Mucosa of stomach (tissue), 1 donor: ENCODE data around the gene RSPH1.
"Not testable (repeated sequence)": the region's sequence is repeated elsewhere in the genome, so short reads cannot be mapped to it uniquely, and the experiment has no call there.

ENCODE experiments used
- H3K27me3 ChIP-seq: one replicate; pipeline ENCODE4 v1.7.0; 2013; ENCODE audit warnings: mild to moderate bottlenecking, low read length; ENCODE audit not compliant: control insufficient read depth, insufficient read depth
- H3K36me3 ChIP-seq: one replicate; pipeline ENCODE4 v1.7.0; 2013; ENCODE audit warnings: low read length; ENCODE audit not compliant: control insufficient read depth, insufficient read depth
- H3K4me1 ChIP-seq: one replicate; pipeline ENCODE4 v1.7.0; 2013; ENCODE audit warnings: mild to moderate bottlenecking, low read length; ENCODE audit not compliant: control insufficient read depth, insufficient read depth
- H3K4me3 ChIP-seq: one replicate; pipeline ENCODE4 v1.7.0; 2013; ENCODE audit warnings: low read length
- H3K9ac ChIP-seq: one replicate; pipeline ENCODE4 v1.7.0; 2013; ENCODE audit warnings: mild to moderate bottlenecking, low read length, moderate library complexity
- H3K9me3 ChIP-seq: one replicate; pipeline ENCODE4 v1.7.0; 2013; ENCODE audit warnings: mild to moderate bottlenecking, low read length, moderate library complexity; ENCODE audit not compliant: control insufficient read depth
- donor health status: Pancreatic carcinoma.

RSPH1 gene

DNA sequence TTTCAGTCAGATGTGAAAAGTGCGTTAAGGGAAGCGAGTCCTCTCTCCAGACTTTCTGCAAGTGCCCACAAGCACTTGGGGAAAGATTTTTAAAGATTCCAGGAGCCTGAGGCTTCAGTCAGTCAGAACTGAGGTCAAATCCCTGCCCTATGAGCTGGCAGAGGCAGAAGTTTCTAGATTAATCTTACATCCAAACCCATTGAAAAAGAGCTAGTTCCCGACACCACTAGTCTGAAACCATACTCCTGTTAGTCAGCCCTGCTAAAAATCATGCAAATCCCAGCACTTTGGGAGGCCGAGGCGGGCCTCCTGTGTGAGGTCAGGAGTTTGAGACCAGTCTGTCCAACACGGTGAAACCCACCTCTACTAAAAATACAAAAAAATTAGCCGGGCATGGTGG lies 21.0 kb downstream of the RSPH1 start:
- Histone ChIP-seq H3K9me3 (no peaks in the 10 kb centered on the region), H3K4me3 (no peak overlapping the region), H3K4me1 (peaks cover 17% of the 10 kb centered on the region), H3K36me3 (no peaks in the 10 kb centered on the region), H3K9ac (peak overlapping the region; percentile 42), H3K27me3 (no peaks in the 10 kb centered on the region)

DNA sequence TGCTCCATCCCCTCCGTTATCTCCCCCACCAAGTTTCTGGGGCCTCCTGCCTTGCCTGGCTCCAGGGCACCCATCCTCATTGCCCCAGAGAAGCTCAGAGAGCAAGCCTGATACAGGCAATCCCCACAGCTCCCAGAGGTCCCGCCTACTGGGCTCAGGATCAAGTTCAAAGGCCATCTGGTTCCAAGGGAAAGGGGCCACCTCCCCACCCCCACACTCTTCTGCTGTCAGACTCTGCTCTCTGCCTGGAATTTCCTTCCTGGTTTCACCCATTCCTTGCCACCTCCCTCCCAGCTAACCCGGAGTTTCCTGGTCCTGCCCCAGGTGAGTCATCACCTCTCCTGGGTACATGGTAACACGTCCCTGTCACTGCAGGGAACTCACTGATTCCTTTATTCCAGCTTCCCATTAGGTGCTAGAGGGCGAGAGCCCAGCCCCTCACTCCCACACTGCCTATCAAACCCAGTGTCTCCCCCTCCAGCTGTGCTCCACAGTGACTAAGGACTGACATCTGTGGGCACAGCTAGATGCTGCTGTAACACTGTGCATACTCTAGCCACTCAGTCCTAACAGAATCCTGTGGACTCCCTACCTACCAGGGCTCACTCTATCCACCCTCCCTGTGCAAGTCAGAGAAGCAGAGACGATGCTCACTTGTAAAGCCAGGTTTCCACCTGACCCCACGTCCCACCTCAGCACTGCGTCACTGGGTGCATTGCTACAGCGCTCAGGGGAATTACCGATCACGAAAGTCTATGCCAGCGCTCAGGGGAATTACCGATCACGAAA lies 21.8 kb downstream of the RSPH1 start:
- peak overlapping the region; percentile 42 for H3K9ac ChIP-seq

DNA sequence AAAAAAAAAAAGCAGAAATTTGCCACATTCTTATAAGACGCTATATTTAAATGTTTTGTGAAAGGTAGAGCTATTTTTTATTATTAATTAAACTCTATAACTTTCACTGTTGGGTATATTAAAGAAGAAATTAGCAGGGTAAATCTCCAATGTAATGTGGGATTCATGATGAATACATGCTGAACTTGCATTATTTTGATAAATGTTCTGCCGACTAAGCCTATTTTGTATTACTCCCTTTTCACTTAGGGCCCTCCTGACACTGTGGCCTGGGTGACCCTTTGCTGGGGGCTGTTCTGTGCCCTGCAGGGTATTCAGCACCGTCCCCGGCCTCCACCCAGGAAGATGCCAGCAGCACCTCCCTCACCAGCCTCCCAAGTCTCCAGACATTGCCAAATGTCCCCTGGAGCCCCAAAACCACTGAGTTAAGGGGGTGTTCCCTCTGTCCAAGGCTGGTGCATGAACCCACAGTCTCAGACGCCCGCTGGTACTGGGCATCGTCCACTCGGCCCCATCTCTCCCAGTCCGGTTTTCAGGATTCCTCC lies 22.5 kb downstream of the RSPH1 start:
- Histone ChIP-seq H3K27me3 (no peaks in the 10 kb centered on the region), H3K4me3 (no peak overlapping the region), H3K9ac (peak overlapping the region; percentile 42), H3K36me3 (no peaks in the 10 kb centered on the region), H3K9me3 (no peaks in the 10 kb centered on the region), H3K4me1 (peaks cover 31% of the 10 kb centered on the region)

More for the DNA sequence above, 21.8 kb downstream of the RSPH1 start:
- Histone ChIP-seq H3K36me3 (no peaks in the 10 kb centered on the region), H3K9me3 (no peaks in the 10 kb centered on the region), H3K27me3 (no peaks in the 10 kb centered on the region), H3K4me3 (no peak overlapping the region), H3K4me1 (peaks cover 24% of the 10 kb centered on the region)

DNA sequence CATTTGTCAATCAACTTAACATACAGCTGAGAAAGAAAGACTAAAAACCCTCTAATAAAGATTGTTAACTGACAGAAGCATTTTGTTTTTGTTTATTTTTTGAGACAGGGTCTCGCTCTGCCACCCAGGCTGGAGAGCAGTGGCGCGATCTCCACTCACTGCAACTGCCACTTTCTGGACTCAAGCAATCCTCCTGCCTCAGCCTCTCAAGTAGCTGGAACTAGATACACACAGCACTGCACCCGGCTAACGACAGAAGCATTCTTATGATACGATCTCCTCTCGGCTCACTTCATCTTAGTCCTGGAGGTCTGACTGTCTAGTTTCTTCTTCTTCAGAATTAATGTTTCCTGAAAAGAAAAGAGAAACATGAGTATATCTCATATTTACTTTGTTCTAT lies 23.5 kb downstream of the RSPH1 start:
- H3K4me3 ChIP-seq, result no peak overlapping the region
- no peaks in the 10 kb centered on the region for H3K9me3 ChIP-seq
- no peak overlapping the region for H3K9ac ChIP-seq
- H3K4me1 ChIP-seq, result peaks cover 42% of the 10 kb centered on the region
- H3K36me3 ChIP-seq, result no peaks in the 10 kb centered on the region
- no peaks in the 10 kb centered on the region for H3K27me3 ChIP-seq

DNA sequence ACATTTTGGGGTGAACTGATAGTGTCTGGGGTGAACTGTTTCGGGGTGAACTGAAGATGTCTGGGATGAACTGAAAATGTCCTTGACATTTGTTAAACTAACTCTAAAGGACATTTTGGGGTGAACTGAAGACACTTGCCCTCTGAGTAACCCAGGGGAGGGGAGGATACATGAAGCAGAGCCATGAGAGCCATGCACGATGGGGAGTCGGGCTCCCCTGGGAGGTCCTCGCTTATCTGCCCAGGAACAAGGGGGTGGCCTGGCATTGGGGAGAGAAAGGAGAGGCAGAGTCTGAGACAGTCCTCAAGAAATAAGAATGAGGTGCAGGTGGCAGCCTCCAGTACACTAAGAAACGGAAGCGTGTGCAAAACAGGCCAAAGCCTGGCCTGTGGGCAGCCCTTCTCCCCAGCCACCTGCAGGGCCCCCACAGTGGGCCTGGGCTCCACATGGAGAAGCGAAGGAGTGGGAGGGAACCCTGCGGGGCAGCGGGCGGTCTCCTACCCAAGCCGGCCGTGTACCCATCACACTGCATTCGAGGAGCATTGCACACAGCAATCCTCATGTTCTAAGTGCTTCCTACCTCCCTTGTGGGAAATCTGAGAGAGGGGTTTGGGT lies 24.2 kb downstream of the RSPH1 start:
- H3K27me3 ChIP-seq, result no peaks in the 10 kb centered on the region
- no peaks in the 10 kb centered on the region for H3K9me3 ChIP-seq
- no peak overlapping the region for H3K9ac ChIP-seq
- no peak overlapping the region for H3K4me3 ChIP-seq
- peaks cover 49% of the 10 kb centered on the region for H3K4me1 ChIP-seq
- no peaks in the 10 kb centered on the region for H3K36me3 ChIP-seq

DNA sequence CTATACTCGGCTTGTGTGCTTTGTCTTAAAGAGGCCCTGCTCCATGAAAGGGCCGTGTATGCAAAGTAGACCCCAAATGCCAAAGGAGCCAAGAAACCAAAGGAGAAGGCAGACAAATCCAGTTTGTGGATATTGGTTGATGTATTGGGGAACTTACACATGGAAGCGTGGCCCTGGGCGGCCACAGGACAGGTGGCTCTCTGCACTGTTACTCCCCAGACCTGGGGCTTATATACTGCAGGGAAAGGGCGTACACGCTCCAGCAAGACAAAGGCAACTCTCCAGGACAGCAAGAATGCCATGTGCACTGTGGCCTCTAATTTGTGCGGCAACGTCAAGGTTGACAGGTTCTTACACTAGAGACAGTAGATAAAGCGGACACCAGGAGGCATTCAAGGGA lies 24.8 kb downstream of the RSPH1 start:
- H3K4me3 ChIP-seq, result no peak overlapping the region
- H3K27me3 ChIP-seq, result no peaks in the 10 kb centered on the region

DNA sequence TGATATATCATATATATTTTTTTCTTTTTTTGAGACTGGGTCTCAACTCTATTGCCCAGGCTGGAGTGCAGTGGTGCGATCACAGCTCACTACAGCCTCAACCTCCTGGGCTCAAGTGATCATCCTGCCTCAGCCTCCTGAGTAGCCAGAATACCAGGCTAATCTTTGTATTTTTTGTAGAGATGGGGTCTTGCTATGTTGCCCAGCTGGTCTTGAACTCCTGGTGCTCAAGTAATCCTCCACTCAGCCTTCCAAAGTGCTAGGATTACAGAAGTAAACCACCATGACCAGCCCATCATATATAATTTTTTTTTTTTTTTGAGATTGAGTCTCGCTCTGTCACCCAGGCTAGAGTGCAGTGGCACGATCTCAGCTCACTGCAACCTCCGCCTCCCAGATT lies 26.3 kb downstream of the RSPH1 start:
- peaks cover 62% of the 10 kb centered on the region for H3K4me1 ChIP-seq
- H3K9me3 ChIP-seq, H3K27me3 ChIP-seq, H3K36me3 ChIP-seq, H3K4me3 ChIP-seq, H3K9ac ChIP-seq: not testable (repeated sequence)

More for the DNA sequence above, 24.8 kb downstream of the RSPH1 start:
- peaks cover 54% of the 10 kb centered on the region for H3K4me1 ChIP-seq
- H3K9me3 ChIP-seq, result no peaks in the 10 kb centered on the region
- H3K9ac ChIP-seq, result no peak overlapping the region
- H3K36me3 ChIP-seq, result no peaks in the 10 kb centered on the region

DNA sequence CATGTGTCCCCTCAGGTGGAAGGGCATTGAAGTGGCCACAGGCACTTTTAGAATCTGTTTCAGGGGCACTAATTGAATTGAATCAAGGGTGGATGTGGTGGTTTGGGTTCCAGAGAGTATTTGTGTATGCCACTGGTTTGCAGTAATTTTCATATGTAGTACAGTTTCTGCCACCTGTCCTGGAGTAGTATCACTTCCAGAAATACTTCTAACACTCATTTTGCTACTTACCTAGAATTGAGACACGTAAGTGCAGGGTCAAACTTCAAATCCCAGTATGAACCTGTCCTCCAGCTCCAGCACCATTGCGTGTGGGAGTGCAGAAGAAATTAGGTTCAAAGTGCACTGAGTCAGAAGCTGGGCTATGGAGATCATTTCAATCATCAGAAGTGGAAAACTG lies 26.8 kb downstream of the RSPH1 start:
- no peaks in the 10 kb centered on the region for H3K36me3 ChIP-seq
- peaks cover 62% of the 10 kb centered on the region for H3K4me1 ChIP-seq
- no peaks in the 10 kb centered on the region for H3K27me3 ChIP-seq
- H3K9me3 ChIP-seq, result no peaks in the 10 kb centered on the region
- no peak overlapping the region for H3K9ac ChIP-seq
- H3K4me3 ChIP-seq, result no peak overlapping the region

DNA sequence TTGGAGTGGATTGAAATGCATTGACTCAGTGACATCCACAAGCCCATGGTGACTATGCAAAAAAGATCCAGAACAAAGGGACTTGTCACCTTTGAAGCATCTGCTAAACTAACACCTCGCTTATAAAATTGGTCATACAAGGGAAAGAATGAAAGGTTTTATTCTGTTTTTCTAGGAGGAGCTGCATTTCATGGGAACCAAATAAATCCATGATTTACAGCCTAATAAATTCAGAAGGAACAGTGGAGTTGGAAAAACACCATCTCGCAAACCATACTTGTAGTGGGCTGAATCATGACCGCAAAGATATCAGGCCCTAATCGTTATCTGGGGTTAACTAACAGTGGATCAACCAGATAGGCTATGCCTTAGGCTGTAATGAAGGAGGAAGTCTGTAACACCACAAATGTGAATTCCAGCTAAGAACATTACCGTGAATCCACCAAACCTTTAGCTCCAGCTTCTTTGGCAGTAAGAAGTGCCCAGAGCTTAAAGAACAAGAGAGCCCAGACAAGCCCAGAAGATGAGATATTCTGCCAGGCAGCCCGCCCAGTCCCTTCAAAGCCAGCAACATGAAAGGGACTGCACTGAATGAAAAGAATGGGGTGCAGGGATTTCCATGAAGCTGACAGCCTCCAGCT lies 27.4 kb downstream of the RSPH1 start:
- Histone ChIP-seq H3K9ac (no peak overlapping the region), H3K27me3 (no peaks in the 10 kb centered on the region), H3K9me3 (no peaks in the 10 kb centered on the region), H3K4me3 (no peak overlapping the region), H3K36me3 (no peaks in the 10 kb centered on the region), H3K4me1 (peaks cover 62% of the 10 kb centered on the region)

DNA sequence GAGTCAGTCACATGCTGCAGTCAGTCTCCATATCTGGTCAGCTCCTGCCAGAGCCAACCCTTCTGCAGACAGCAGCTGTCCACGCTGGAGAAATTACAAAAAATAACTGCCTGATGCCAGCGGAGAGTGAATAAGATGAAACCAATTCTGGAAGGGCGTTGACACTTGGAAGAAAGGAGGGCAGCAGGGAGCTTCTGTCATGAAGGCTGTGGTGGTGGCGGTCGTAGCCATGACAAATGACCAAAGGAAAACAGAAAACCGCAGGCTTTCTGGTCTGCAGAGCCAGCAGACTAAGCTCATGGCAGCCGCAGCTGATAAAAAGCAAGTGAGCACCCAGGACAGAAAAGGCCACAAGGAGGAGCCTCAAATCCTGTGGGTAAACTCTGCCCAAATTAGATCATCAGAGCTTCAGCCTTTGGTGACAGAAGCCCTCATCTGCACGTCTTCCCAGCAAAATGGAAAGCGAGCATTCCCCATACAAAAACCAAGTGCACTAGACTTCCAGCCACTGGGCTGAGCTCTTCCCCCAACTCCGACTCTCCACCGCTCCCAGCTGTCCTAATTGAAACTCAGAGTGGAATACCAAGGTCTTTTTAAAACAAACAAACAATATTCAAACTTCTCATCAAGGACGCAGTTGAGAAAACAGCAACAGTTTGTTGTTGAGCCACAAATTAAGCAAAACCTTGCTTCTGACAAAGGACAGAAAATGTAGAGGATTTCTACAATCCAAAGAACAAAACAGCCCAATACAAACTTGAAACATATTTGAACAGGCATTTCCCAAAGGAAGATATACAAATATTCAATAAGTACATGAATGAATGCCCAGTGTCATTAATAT lies 28.7 kb downstream of the RSPH1 start:
- Histone ChIP-seq H3K9me3 (no peaks in the 10 kb centered on the region), H3K4me3 (no peak overlapping the region), H3K4me1 (peaks cover 72% of the 10 kb centered on the region), H3K9ac (no peak overlapping the region), H3K36me3 (no peaks in the 10 kb centered on the region), H3K27me3 (no peaks in the 10 kb centered on the region)

DNA sequence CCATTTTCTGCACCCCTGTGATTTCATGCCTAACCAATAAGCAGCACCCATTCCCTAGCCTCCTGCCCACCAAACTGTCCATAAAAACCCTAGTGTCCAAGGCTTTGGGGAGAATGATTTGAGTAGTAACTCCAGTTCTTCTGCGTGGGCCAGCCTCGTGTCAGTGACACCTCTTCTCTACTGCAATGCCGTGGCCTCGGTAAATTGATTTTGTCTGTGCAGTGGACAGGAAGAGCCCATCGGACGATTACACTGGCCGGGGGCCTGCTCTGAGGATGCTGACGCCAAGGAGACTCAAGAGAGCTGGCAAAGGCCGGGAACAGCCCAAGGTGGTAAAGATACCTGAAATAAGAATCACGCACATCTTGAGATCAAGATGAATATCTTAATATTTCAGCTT lies 29.3 kb downstream of the RSPH1 start:
- no peak overlapping the region for H3K9ac ChIP-seq

More for the DNA sequence above, 29.3 kb downstream of the RSPH1 start:
- no peaks in the 10 kb centered on the region for H3K36me3 ChIP-seq
- no peaks in the 10 kb centered on the region for H3K27me3 ChIP-seq
- peaks cover 79% of the 10 kb centered on the region for H3K4me1 ChIP-seq
- H3K9me3 ChIP-seq, result no peaks in the 10 kb centered on the region
- no peak overlapping the region for H3K4me3 ChIP-seq
